ENCODE data around the gene UBE2H.

DNA sequence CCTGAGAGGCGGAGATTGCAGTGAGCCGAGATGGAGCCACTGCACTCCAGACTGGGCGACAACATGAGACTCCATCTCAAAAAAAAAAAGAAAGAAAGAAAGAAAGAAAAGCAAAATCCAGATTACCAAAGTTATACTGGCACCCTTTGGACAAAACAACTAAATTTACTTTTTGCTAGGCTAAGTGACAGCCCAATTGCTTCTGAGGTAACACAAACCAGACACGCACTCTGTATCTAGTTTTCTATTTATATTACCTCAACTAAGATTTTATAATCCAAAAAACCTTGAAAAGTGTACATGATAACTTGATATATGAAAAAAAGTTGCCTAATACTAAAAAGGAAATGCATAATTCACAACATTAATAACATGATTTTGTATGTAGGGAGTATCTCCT lies 12.9 kb downstream of the UBE2H start:
- TF ChIP-seq, protein P1, sequence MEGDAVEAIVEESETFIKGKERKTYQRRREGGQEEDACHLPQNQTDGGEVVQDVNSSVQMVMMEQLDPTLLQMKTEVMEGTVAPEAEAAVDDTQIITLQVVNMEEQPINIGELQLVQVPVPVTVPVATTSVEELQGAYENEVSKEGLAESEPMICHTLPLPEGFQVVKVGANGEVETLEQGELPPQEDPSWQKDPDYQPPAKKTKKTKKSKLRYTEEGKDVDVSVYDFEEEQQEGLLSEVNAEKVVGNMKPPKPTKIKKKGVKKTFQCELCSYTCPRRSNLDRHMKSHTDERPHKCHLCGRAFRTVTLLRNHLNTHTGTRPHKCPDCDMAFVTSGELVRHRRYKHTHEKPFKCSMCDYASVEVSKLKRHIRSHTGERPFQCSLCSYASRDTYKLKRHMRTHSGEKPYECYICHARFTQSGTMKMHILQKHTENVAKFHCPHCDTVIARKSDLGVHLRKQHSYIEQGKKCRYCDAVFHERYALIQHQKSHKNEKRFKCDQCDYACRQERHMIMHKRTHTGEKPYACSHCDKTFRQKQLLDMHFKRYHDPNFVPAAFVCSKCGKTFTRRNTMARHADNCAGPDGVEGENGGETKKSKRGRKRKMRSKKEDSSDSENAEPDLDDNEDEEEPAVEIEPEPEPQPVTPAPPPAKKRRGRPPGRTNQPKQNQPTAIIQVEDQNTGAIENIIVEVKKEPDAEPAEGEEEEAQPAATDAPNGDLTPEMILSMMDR (IDR thresholded peaks at IDR 0.05): no peak
- TF ChIP-seq EZH2 (IDR thresholded peaks at IDR 0.05): no peak

Measured in neural progenitor cell (in vitro differentiated cells).